DMS 273 treated with DMSO at 0.1 percent for 48 hours (cell line): ENCODE results near the gene SLC17A3.

Experiments used
- DNase-seq: peaks from one replicate; lab custom pipeline; 2025; lab: John Stamatoyannopoulos, UW

The SLC17A3 gene

GRCh38 chr6:25874118-25874517, at the start of gene SLC17A3:
Gene SLC17A3 (minus strand): TSS chr6:25874243. CDS start chr6:25868387, 5,856 bp downstream.
- DNase-seq = no peak

- no peak for DNase-seq
These were observed 48.3 kb upstream of the SLC17A3 start for GRCh38 chr6:25922301-25922700.

- DNase-seq = no peak
These were observed 47.6 kb upstream of the SLC17A3 start for GRCh38 chr6:25921525-25922203.

GRCh38 chr6:25919657-25920056, 45.6 kb upstream of the SLC17A3 start:
- no peak for DNase-seq

GRCh38 chr6:25918083-25918683, 44.1 kb upstream of the SLC17A3 start:
- no peak for DNase-seq

- no peak for DNase-seq
These were observed 42.9 kb upstream of the SLC17A3 start for GRCh38 chr6:25916789-25917490.

GRCh38 chr6:25916330-25916729, 42.3 kb upstream of the SLC17A3 start:
- no peak for DNase-seq

GRCh38 chr6:25913741-25914140, 39.7 kb upstream of the SLC17A3 start:
- DNase-seq = no peak

GRCh38 chr6:25911351-25911750, 37.3 kb upstream of the SLC17A3 start:
- no peak for DNase-seq

GRCh38 chr6:25907475-25908014, 33.5 kb upstream of the SLC17A3 start:
- DNase-seq = no peak

GRCh38 chr6:25903467-25904099, 29.5 kb upstream of the SLC17A3 start:
- DNase-seq = no peak

- no peak for DNase-seq
These were observed 28.0 kb upstream of the SLC17A3 start for GRCh38 chr6:25902071-25902470.

GRCh38 chr6:25900843-25901242, 26.8 kb upstream of the SLC17A3 start:
- DNase-seq = no peak

GRCh38 chr6:25899580-25900408, 25.8 kb upstream of the SLC17A3 start:
- no peak for DNase-seq

- no peak for DNase-seq
These were observed 25.1 kb upstream of the SLC17A3 start for GRCh38 chr6:25899123-25899522.

GRCh38 chr6:25898289-25898977, 24.4 kb upstream of the SLC17A3 start:
- no peak for DNase-seq

- DNase-seq = no peak
These were observed 22.2 kb upstream of the SLC17A3 start for GRCh38 chr6:25896252-25896651.

GRCh38 chr6:25895771-25896170, 21.7 kb upstream of the SLC17A3 start:
- no peak for DNase-seq

GRCh38 chr6:25893778-25894177, 19.7 kb upstream of the SLC17A3 start:
- no peak for DNase-seq

- no peak for DNase-seq
These were observed 18.8 kb upstream of the SLC17A3 start for GRCh38 chr6:25892877-25893276.
